Endothelial cell of umbilical vein (primary cell): ENCODE data around the gene PFKFB4. TPM values are rescaled to one million over a fixed set of nuclear protein-coding genes. Genes with fewer than 3 reads are reported as not detected.

Experiments
- BruUV-seq: library from RNA; stranded (reverse); fragments of 400-500 nt; replicated peaks from 2 replicates; lab custom pipeline; 2021; lab: Mats Ljungman, UMichigan
- CTCF ChIA-PET: fragments of 300-600, 350-600 bp; sonication (Branson Sonifier 250); formaldehyde crosslinking; loops from one replicate; lab custom pipeline; 2021; ENCODE audit warnings: antibody characterized with exemption, inconsistent platforms; lab: Charles Lee
- POLR2A ChIA-PET: fragments of 300-600, 350-600 bp; sonication (Branson Sonifier 250); formaldehyde crosslinking; loops from one replicate; lab custom pipeline; 2021; ENCODE audit warnings: antibody characterized with exemption, inconsistent platforms; lab: Charles Lee
- DNase-seq: peaks from one replicate; pipeline ENCODE4 v3.0.0-alpha.2; 2011; ENCODE audit warnings: low read depth, low spot score
- FAIRE-seq: peaks from 2 replicates; lab custom pipeline; 2011; peaks lifted over from hg19 to GRCh38; lab: Jason Lieb, UNC
- H2AFZ ChIP-seq: 2 replicates; pipeline ENCODE4 v1.6.0; 2012; ENCODE audit warnings: low read depth, low read length, control low read depth, inconsistent platforms
- H3K27ac ChIP-seq: 2 replicates; pipeline ENCODE4 v1.5.1; 2011; ENCODE audit warnings: low read depth, mild to moderate bottlenecking, control low read depth, low read length, moderate library complexity; ENCODE audit not compliant: insufficient read depth
- H3K27me3 ChIP-seq, 2 experiments: 2 replicates each; pipeline versions ENCODE4 v1.6.0 to v1.6.1; 2011; ENCODE audit warnings: low read length in 2 of 2, mixed read lengths in 1 of 2; ENCODE audit not compliant: control insufficient read depth in 2 of 2, insufficient read depth in 2 of 2
- H3K36me3 ChIP-seq, 2 experiments: 2 replicates in 1 of 2; 3 replicates in 1 of 2; pipeline ENCODE4 v1.5.1; 2011; ENCODE audit warnings: low read length in 2 of 2, mild to moderate bottlenecking in 1 of 2, moderate library complexity in 1 of 2; ENCODE audit not compliant: control insufficient read depth in 2 of 2, insufficient read depth in 2 of 2; ENCODE audit errors: extremely low read depth in 1 of 2
- H3K4me1 ChIP-seq: 3 replicates; pipeline ENCODE4 v1.5.1; 2011; ENCODE audit warnings: mild to moderate bottlenecking, low read length; ENCODE audit not compliant: control insufficient read depth, insufficient read depth; ENCODE audit errors: extremely low read depth
- H3K4me2 ChIP-seq: 2 replicates; pipeline ENCODE4 v1.6.1; 2011; ENCODE audit warnings: low read length, control low read depth, mixed read lengths; ENCODE audit not compliant: insufficient read depth
- H3K4me3 ChIP-seq, 3 experiments: fragments of 200-600 bp in 1 of 3; sonication (generic), shearing (Covaris generic) in 1 of 3; replicated peaks in 1 of 3; 2 replicates each; pipeline ENCODE4 v1.5.1; 2011 to 2016; ENCODE audit warnings: control low read depth in 3 of 3, low read length in 3 of 3, mild to moderate bottlenecking in 2 of 3, inconsistent platforms in 1 of 3, low read depth in 1 of 3, moderate library complexity in 1 of 3; ENCODE audit not compliant: insufficient read depth in 1 of 3
- H3K79me2 ChIP-seq: 2 replicates; pipeline ENCODE4 v1.6.0; 2012; ENCODE audit warnings: low read length, inconsistent platforms; ENCODE audit not compliant: control insufficient read depth, insufficient read depth
- H3K9ac ChIP-seq: replicated peaks from 2 replicates; pipeline ENCODE3; 2011; ENCODE audit warnings: low read length, control low read depth; ENCODE audit not compliant: insufficient read depth; ENCODE audit errors: extremely low read depth
- H3K9me1 ChIP-seq: replicated peaks from 3 replicates; pipeline ENCODE4 v1.6.0; 2011; ENCODE audit warnings: mild to moderate bottlenecking, low read length; ENCODE audit not compliant: control insufficient read depth, insufficient read depth; ENCODE audit errors: extremely low read depth
- H3K9me3 ChIP-seq: replicated peaks from 2 replicates; pipeline ENCODE4 v1.5.1; 2012; ENCODE audit warnings: low read length, inconsistent platforms; ENCODE audit not compliant: control insufficient read depth, insufficient read depth
- H4K20me1 ChIP-seq: replicated peaks from 2 replicates; pipeline ENCODE3; 2011; ENCODE audit warnings: mild to moderate bottlenecking, low read length; ENCODE audit not compliant: control insufficient read depth, insufficient read depth; ENCODE audit errors: extremely low read depth
- EZH2 ChIP-seq: IDR thresholded peaks from 2 replicates; pipeline ENCODE4 v1.6.1; 2012; ENCODE audit warnings: borderline replicate concordance, low read depth, mild to moderate bottlenecking, moderate library complexity, low read length, inconsistent platforms; ENCODE audit not compliant: severe bottlenecking
- FOS ChIP-seq: IDR thresholded peaks from 2 replicates; pipeline ENCODE4 v1.6.1; 2011; ENCODE audit warnings: mild to moderate bottlenecking, low read length, moderate library complexity, borderline replicate concordance; ENCODE audit not compliant: insufficient read depth
- GATA2 ChIP-seq: IDR thresholded peaks from 2 replicates; pipeline ENCODE4 v1.7.0; 2011; ENCODE audit warnings: low read depth, mild to moderate bottlenecking, moderate library complexity, mixed read lengths, low read length; ENCODE audit not compliant: insufficient read length, insufficient read depth
- JUN ChIP-seq: IDR thresholded peaks from 2 replicates; pipeline ENCODE4 v1.6.1; 2011; ENCODE audit warnings: borderline replicate concordance, low read depth; ENCODE audit not compliant: insufficient read length, insufficient read depth
- MYC ChIP-seq: IDR thresholded peaks from one replicate; pipeline ENCODE4 v1.6.1; 2011; ENCODE audit warnings: mild to moderate bottlenecking, low read depth, low read length
- POLR2A ChIP-seq: IDR thresholded peaks from 2 replicates; pipeline ENCODE4 v1.6.1; 2012; ENCODE audit warnings: low read depth, mild to moderate bottlenecking, control low read depth, low read length
- POLR2AphosphoS5 ChIP-seq: IDR thresholded peaks from 2 replicates; pipeline ENCODE4 v1.6.1; 2012; ENCODE audit warnings: low read depth, mild to moderate bottlenecking, control low read depth, low read length, moderate library complexity; ENCODE audit not compliant: insufficient read depth
- dilution Hi-C: fragments of 300-500 bp; cut with MboI; formaldehyde crosslinking; loops from one replicate; pipeline ENCODE4 v1.15.0; 2019; ENCODE audit warnings: low sequenced_read_pairs; ENCODE audit not compliant: extremely low pct_ligation_motif_present
- intact Hi-C: fragments of 100-400 bp; cut with micrococcal nuclease; formaldehyde crosslinking; loops from one replicate; pipeline ENCODE4 v1.10.0; 2022
- polyA plus RNA-seq, 4 experiments: library from polyadenylated mRNA; depleted of rRNA in 3 of 4; stranded (reverse) in 3 of 4; unstranded in 1 of 4; fragments of >200 nt; gene quantifications; 2 replicates each; pipeline versions ENCODE4 v1.2.1 to v1.2.3, GENCODE V29; 2011 to 2012; ENCODE audit warnings: missing spikeins in 1 of 4
- total RNA-seq: library from RNA; stranded (reverse); gene quantifications from 2 replicates; pipeline ENCODE4 v1.2.3, GENCODE V29; 2021
- TF ChIP-seq, protein P1 (sequence below): IDR thresholded peaks from 2 replicates; pipeline ENCODE4 v1.6.1; 2011; ENCODE audit not compliant: insufficient read depth, insufficient read length
- TF ChIP-seq, protein P2 (sequence below), 2 donors: IDR thresholded peaks; 1 replicate in 1 of 2; 2 replicates in 1 of 2; pipeline ENCODE4 v1.5.1; 2011; ENCODE audit warnings: low read length in 2 of 2, mild to moderate bottlenecking in 2 of 2, moderate library complexity in 2 of 2, control low read depth in 1 of 2, inconsistent platforms in 1 of 2, low read depth in 1 of 2; ENCODE audit not compliant: insufficient read depth in 1 of 2; ENCODE audit errors: extremely low read depth in 1 of 2

Gene PFKFB4
- total and polyA plus RNA-seq, 2 donors (not counting 3 experiments of a cell fraction or from before 2014, with no cell fraction given) = 4.0 to 4.2 TPM

DNA sequence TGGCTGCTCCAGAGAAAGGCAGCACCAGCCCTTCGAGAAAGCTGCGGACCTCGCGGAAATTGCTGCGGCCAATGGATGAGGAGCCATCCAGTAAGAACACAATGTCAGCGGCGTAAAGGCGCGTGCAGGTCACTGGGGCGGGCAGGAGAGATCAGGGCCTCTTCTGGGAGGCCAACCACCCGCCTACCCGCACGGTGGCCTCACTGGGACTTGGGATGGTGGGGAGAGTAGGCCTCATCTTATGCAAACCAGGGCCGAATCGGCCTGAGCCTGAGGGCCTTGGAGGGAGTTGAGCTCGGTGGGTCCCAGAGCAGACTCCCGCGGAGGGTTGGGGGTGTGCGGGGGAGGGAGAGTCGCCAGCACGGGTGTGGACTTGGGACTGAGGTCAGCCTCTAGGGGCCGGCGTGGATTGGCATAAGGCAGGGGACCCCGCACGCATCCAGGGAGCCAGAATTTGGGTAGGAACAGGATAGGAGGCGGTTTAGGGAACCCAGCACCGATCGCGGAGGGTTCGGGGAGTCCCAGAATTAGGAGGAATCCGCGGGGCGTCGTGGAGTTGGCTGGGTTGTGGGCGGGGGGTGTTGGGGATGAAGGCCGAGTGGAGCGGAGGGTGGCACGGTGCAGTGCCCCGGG is 37.9 kb upstream of the PFKFB4 start:
- Histone ChIP-seq H3K4me1 (peaks cover 6% of the 10 kb centered on the region), H4K20me1 (no peaks in the 10 kb centered on the region), H3K9ac (no peak overlapping the region), H3K36me3 (peaks cover 0 to 8% of the 10 kb centered on the region in 2 experiments), H2AFZ (no peak overlapping the region), H3K9me3 (no peaks in the 10 kb centered on the region), H3K9me1 (no peaks in the 10 kb centered on the region), H3K27me3 (peaks cover 8 to 9% of the 10 kb centered on the region in 2 experiments), H3K79me2 (no peaks in the 10 kb centered on the region), H3K4me3 (no peak overlapping the region), H3K27ac (no peak overlapping the region), H3K4me2 (no peak overlapping the region)
- DNase-seq = no peak
- CTCF ChIA-PET = no interaction called here
- TF ChIP-seq, protein P1, sequence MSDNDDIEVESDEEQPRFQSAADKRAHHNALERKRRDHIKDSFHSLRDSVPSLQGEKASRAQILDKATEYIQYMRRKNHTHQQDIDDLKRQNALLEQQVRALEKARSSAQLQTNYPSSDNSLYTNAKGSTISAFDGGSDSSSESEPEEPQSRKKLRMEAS = no peak
- TF ChIP-seq POLR2AphosphoS5 = no peak
- no peak for TF ChIP-seq GATA2
- no peak for TF ChIP-seq FOS
- TF ChIP-seq MYC = no peak
- no peak for TF ChIP-seq POLR2A
- no peak for TF ChIP-seq JUN
- POLR2A ChIA-PET = no interaction called here
- intact Hi-C loops = no loop called here
- dilution Hi-C loops = no loop called here
- no TSS peak for BruUV-seq
- FAIRE-seq = no peak

DNA sequence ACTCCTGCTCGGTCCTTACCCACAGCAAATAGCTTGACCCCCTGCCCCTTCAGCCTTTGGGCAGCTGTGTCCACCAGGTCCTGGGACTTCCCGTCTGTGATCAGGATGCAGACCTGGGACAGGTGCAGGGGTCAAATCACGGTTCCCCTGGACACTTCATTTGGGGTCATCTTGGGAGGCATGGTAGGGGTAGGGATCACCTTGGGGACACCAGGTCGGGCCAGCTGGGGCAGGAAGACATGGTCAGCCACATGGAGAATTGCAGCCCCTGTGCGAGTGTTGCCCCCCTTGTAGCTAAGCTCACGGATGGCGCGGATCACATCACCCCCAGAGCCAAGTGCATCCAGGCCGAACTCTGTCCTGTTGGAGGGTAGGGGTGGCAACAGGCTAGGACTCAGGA is 36.7 kb upstream of the PFKFB4 start:
- Histone ChIP-seq H3K36me3 (peaks cover 0 to 2% of the 10 kb centered on the region in 2 experiments), H3K4me3 (no peak overlapping the region)

More for the DNA sequence above, 36.7 kb upstream of the PFKFB4 start:
- no peak overlapping the region for H3K4me2 ChIP-seq
- H3K4me1 ChIP-seq = peaks cover 6% of the 10 kb centered on the region
- no TSS peak for BruUV-seq
- H3K79me2 ChIP-seq = no peaks in the 10 kb centered on the region
- no peak for FAIRE-seq
- dilution Hi-C loops (no loop called here), intact Hi-C loops (no loop called here)
- no peak overlapping the region for H3K27ac ChIP-seq
- H4K20me1 ChIP-seq = no peaks in the 10 kb centered on the region
- H2AFZ ChIP-seq = no peak overlapping the region
- peaks cover 9 to 11% of the 10 kb centered on the region in 2 experiments for H3K27me3 ChIP-seq
- H3K9ac ChIP-seq = no peak overlapping the region
- DNase-seq = no peak
- CTCF ChIA-PET = interaction anchor here (1.4 kb wide), 1 partner anchor 8 kb away, joined by 3 read pairs; no protein-coding TSS in a partner anchor
- POLR2A ChIA-PET = no interaction called here
- TF ChIP-seq, protein P2, sequence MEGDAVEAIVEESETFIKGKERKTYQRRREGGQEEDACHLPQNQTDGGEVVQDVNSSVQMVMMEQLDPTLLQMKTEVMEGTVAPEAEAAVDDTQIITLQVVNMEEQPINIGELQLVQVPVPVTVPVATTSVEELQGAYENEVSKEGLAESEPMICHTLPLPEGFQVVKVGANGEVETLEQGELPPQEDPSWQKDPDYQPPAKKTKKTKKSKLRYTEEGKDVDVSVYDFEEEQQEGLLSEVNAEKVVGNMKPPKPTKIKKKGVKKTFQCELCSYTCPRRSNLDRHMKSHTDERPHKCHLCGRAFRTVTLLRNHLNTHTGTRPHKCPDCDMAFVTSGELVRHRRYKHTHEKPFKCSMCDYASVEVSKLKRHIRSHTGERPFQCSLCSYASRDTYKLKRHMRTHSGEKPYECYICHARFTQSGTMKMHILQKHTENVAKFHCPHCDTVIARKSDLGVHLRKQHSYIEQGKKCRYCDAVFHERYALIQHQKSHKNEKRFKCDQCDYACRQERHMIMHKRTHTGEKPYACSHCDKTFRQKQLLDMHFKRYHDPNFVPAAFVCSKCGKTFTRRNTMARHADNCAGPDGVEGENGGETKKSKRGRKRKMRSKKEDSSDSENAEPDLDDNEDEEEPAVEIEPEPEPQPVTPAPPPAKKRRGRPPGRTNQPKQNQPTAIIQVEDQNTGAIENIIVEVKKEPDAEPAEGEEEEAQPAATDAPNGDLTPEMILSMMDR (IDR thresholded peaks at IDR 0.05; ENCODE audit: extremely low read depth in 1 of 2, insufficient read depth in 1 of 2, low read depth in 1 of 2, low read length in 2 of 2) = no peak
- TF ChIP-seq POLR2A (no peak), MYC (no peak), JUN (no peak), FOS (no peak), GATA2 (no peak), EZH2 (no peak), POLR2AphosphoS5 (no peak)
- TF ChIP-seq, protein P1 = no peak
- H3K9me1 ChIP-seq = no peaks in the 10 kb centered on the region
- H3K9me3 ChIP-seq = no peaks in the 10 kb centered on the region
